T-cell (primary cell): ENCODE data around the gene SLC25A42. TPM values are rescaled to one million over a fixed set of nuclear protein-coding genes. Genes with fewer than 3 reads are reported as not detected.

Experiments
- ATAC-seq, 4 experiments: fragments of 200-7000 bp in 3 of 4; fragments of 150-1000 bp in 1 of 4; cut with Tn5 transposase; replicated peaks in 1 of 4; 1 replicate in 3 of 4; 2 replicates in 1 of 4; pipeline ENCODE4 v1.10.0; 2021; ENCODE audit warnings: moderate library complexity in 3 of 4, mild to moderate bottlenecking in 2 of 4, moderate number of reproducible peaks in 1 of 4
- CTCF ChIA-PET, 2 donors: fragments of 300-600 bp; sonication (Branson Sonifier 250); formaldehyde crosslinking; loops; one replicate each; lab custom pipeline; 2022; ENCODE audit warnings: antibody characterized with exemption in 2 of 2; lab: Charles Lee
- POLR2A ChIA-PET, 2 donors: fragments of 300-600 bp; sonication (Branson Sonifier 250); formaldehyde crosslinking; loops; one replicate each; lab custom pipeline; 2022; ENCODE audit warnings: antibody characterized with exemption in 2 of 2; lab: Charles Lee
- DNase-seq, 35 experiments: peaks; one replicate each; pipeline versions ENCODE4 v3.0.0 to v3.0.0-alpha.2; 2013 to 2023
- H3K27ac ChIP-seq: one replicate; pipeline ENCODE4 v1.5.1; 2013; ENCODE audit warnings: low read length
- H3K27me3 ChIP-seq, 2 experiments: replicated peaks in 1 of 2; 1 replicate in 1 of 2; 2 replicates in 1 of 2; pipeline versions ENCODE4 v1.6.1 to v1.7.0; 2013; ENCODE audit warnings: low read length in 1 of 2, mixed read lengths in 1 of 2; ENCODE audit not compliant: control insufficient read depth in 2 of 2, insufficient read depth in 2 of 2; ENCODE audit errors: extremely low read depth in 1 of 2
- H3K36me3 ChIP-seq, 2 donors: 1 replicate in 1 of 2; 2 replicates in 1 of 2; pipeline versions ENCODE4 v1.6.1 to v1.7.0; 2013; ENCODE audit warnings: low read length in 1 of 2; ENCODE audit not compliant: control insufficient read depth in 2 of 2, insufficient read depth in 1 of 2; ENCODE audit errors: extremely low read depth in 1 of 2
- H3K4me1 ChIP-seq, 2 experiments: 1 replicate in 1 of 2; 2 replicates in 1 of 2; pipeline versions ENCODE4 v1.6.1 to v1.7.0; 2013; ENCODE audit warnings: low read length in 2 of 2, mixed read lengths in 1 of 2; ENCODE audit not compliant: insufficient read depth in 2 of 2, control insufficient read depth in 1 of 2; ENCODE audit errors: extremely low read depth in 1 of 2
- H3K4me3 ChIP-seq, 2 donors: 1 replicate in 1 of 2; 2 replicates in 1 of 2; pipeline versions ENCODE4 v1.5.1 to v1.7.0; 2013; ENCODE audit warnings: mild to moderate bottlenecking in 2 of 2, low read length in 1 of 2, moderate library complexity in 1 of 2; ENCODE audit not compliant: control insufficient read depth in 1 of 2; ENCODE audit errors: extremely low read depth in 1 of 2
- H3K9me3 ChIP-seq: 2 replicates; pipeline ENCODE4 v1.7.0; 2013
- H3K27ac Mint-ChIP-seq, 2 donors: one replicate each; pipeline ENCODE4 v1.8.0; 2020 to 2021; ENCODE audit warnings: mild to moderate bottlenecking in 2 of 2, mixed read lengths in 2 of 2
- H3K27me3 Mint-ChIP-seq, 2 donors: one replicate each; pipeline ENCODE4 v1.8.0; 2021 to 2022; ENCODE audit warnings: mixed read lengths in 2 of 2
- H3K36me3 Mint-ChIP-seq: one replicate; pipeline ENCODE4 v1.8.0; 2021; ENCODE audit warnings: mixed read lengths
- H3K4me1 Mint-ChIP-seq, 3 donors: one replicate each; pipeline ENCODE4 v1.8.0; 2020 to 2022; ENCODE audit warnings: mixed read lengths in 3 of 3, mild to moderate bottlenecking in 1 of 3
- H3K4me3 Mint-ChIP-seq, 3 donors: one replicate each; pipeline ENCODE4 v1.8.0; 2020 to 2022; ENCODE audit warnings: mild to moderate bottlenecking in 3 of 3, mixed read lengths in 3 of 3, moderate library complexity in 3 of 3
- H3K9me3 Mint-ChIP-seq, 3 donors: one replicate each; pipeline ENCODE4 v1.8.0; 2020 to 2022; ENCODE audit warnings: mixed read lengths in 3 of 3
- WGBS: methylation state at CpG from one replicate; pipeline ENCODE4 v1.1.5; 2013; ENCODE audit warnings: missing lambda C conversion rate; ENCODE audit not compliant: insufficient coverage; 5-methylcytosine and 5-hydroxymethylcytosine counted together
- total RNA-seq, 35 experiments: library from RNA in 6 of 35; stranded (reverse) in 6 of 35; fragments of 120-200 nt in 1 of 35; gene quantifications; one replicate each; pipeline versions ENCODE4 v1.2.1 to v1.2.4 and lab custom pipeline; 2013 to 2026

The SLC25A42 gene
- total RNA-seq, 5 donors from 2014 or later (not counting 1 experiment from before 2014, with no cell fraction given), result 24.9 to 35.0 (median 30.5) TPM

GRCh38 chr19:19026299-19026971 lies 37.4 kb upstream of the SLC25A42 start:
- peaks cover 38 to 44% (median 42%) of the 10 kb centered on the region in 3 donors for H3K4me1 Mint-ChIP-seq
- WGBS, result 90% methylated on average over 8 of the region's 10 CpGs
- Histone ChIP-seq H3K36me3 (peaks cover 17 to 70% of the 10 kb centered on the region in 2 donors), H3K27ac (no peak overlapping the region), H3K4me1 (peaks cover 6 to 9% of the 10 kb centered on the region in 2 experiments), H3K9me3 (no peaks in the 10 kb centered on the region), H3K27me3 (no peaks in the 10 kb centered on the region), H3K4me3 (no peak overlapping the region)
- ChIA-PET CTCF (no interaction called here), POLR2A (no interaction called here)
- peaks cover 45% of the 10 kb centered on the region for H3K36me3 Mint-ChIP-seq
- no peak overlapping the region for H3K27ac Mint-ChIP-seq
- no peak overlapping the region for H3K4me3 Mint-ChIP-seq
- DNase-seq, result no peak
- H3K27me3 Mint-ChIP-seq, result no peaks in the 10 kb centered on the region
- no peak for ATAC-seq
- no peaks in the 10 kb centered on the region for H3K9me3 Mint-ChIP-seq

- Histone ChIP-seq H3K27me3 (no peaks in the 10 kb centered on the region), H3K4me3 (no peak overlapping the region), H3K4me1 (peaks cover 11 to 17% of the 10 kb centered on the region in 2 experiments), H3K9me3 (no peaks in the 10 kb centered on the region), H3K27ac (no peak overlapping the region), H3K36me3 (peaks cover 17 to 69% of the 10 kb centered on the region in 2 donors)
- Mint-ChIP-seq H3K9me3 (no peaks in the 10 kb centered on the region), H3K27me3 (no peaks in the 10 kb centered on the region), H3K4me3 (no peak overlapping the region), H3K36me3 (peaks cover 45% of the 10 kb centered on the region), H3K27ac (no peak overlapping the region), H3K4me1 (peaks cover 42 to 45% (median 45%) of the 10 kb centered on the region in 3 donors)
- POLR2A ChIA-PET, result no interaction called here
- DNase-seq (no peak), ATAC-seq (no peak)
- CTCF ChIA-PET, result no interaction called here
- WGBS, result no CpG with 5 or more reads among the region's 4 CpGs
Measured at GRCh38 chr19:19027228-19027627, 36.6 kb upstream of the SLC25A42 start.

- Mint-ChIP-seq H3K27ac (no peak overlapping the region), H3K9me3 (no peaks in the 10 kb centered on the region), H3K4me1 (peaks cover 34 to 37% (median 37%) of the 10 kb centered on the region in 3 donors), H3K4me3 (no peak overlapping the region), H3K27me3 (no peaks in the 10 kb centered on the region), H3K36me3 (peaks cover 45% of the 10 kb centered on the region)
- Histone ChIP-seq H3K4me3 (no peak overlapping the region), H3K4me1 (peaks cover 7 to 19% of the 10 kb centered on the region in 2 experiments), H3K27me3 (no peaks in the 10 kb centered on the region), H3K27ac (no peak overlapping the region), H3K9me3 (no peaks in the 10 kb centered on the region), H3K36me3 (peaks cover 17 to 56% of the 10 kb centered on the region in 2 donors)
- DNase-seq, result no peak
- ATAC-seq, result no peak
- ChIA-PET POLR2A (no interaction called here), CTCF (no interaction called here)
- WGBS, result 100% methylated on average over 2 of the region's 9 CpGs
Measured at GRCh38 chr19:19028526-19028925, 35.3 kb upstream of the SLC25A42 start.

- H3K4me1 Mint-ChIP-seq, result peaks cover 35 to 51% (median 44%) of the 10 kb centered on the region in 3 donors
- Histone ChIP-seq H3K27me3 (no peaks in the 10 kb centered on the region), H3K9me3 (no peaks in the 10 kb centered on the region), H3K4me3 (no peak overlapping the region), H3K27ac (no peak overlapping the region), H3K36me3 (peaks cover 8 to 29% of the 10 kb centered on the region in 2 donors), H3K4me1 (peaks cover 12 to 31% of the 10 kb centered on the region in 2 experiments)
- peaks cover 24% of the 10 kb centered on the region for H3K36me3 Mint-ChIP-seq
- DNase-seq, result peak in 2 of 35 experiments; percentile 5 to 29
- H3K4me3 Mint-ChIP-seq, result peak overlapping the region; percentile 82 to 89 (median 89)
- H3K27me3 Mint-ChIP-seq, result no peaks in the 10 kb centered on the region
- H3K27ac Mint-ChIP-seq, result peak overlapping the region in 1 of 2 donors; percentile 79
- ChIA-PET POLR2A (no interaction called here), CTCF (interaction anchor here in 1 of 2 donors (0.7 kb wide), 1 partner anchor 20 kb away, joined by 4 read pairs; no protein-coding TSS in a partner anchor)
- 90% methylated on average over 2 of the region's 5 CpGs for WGBS
- no peak for ATAC-seq
- no peaks in the 10 kb centered on the region for H3K9me3 Mint-ChIP-seq
Measured at GRCh38 chr19:19031891-19032290, 31.9 kb upstream of the SLC25A42 start.

GRCh38 chr19:19032420-19033175 lies 31.2 kb upstream of the SLC25A42 start:
- peak overlapping the region; percentile 79 to 88 for H3K27ac Mint-ChIP-seq
- H3K27me3 Mint-ChIP-seq, result no peaks in the 10 kb centered on the region
- Histone ChIP-seq H3K27ac (no peak overlapping the region), H3K4me3 (peak overlapping the region; percentile 80 to 93), H3K27me3 (no peaks in the 10 kb centered on the region), H3K36me3 (peaks cover 8 to 23% of the 10 kb centered on the region in 2 donors), H3K9me3 (no peaks in the 10 kb centered on the region), H3K4me1 (peaks cover 12 to 31% of the 10 kb centered on the region in 2 experiments)
- WGBS, result 3% methylated on average over 21 of the region's 31 CpGs
- ChIA-PET POLR2A (no interaction called here), CTCF (interaction anchor here (0.7 kb wide), 2 partner anchors 20 to 189 kb away, joined by 3 to 4 read pairs; no protein-coding TSS in a partner anchor)
- peaks cover 18% of the 10 kb centered on the region for H3K36me3 Mint-ChIP-seq
- peak; percentile 40 to 93 (median 85) for DNase-seq
- peak overlapping the region; percentile 82 to 89 (median 89) for H3K4me3 Mint-ChIP-seq
- no peaks in the 10 kb centered on the region for H3K9me3 Mint-ChIP-seq
- peaks cover 28 to 45% (median 39%) of the 10 kb centered on the region in 3 donors for H3K4me1 Mint-ChIP-seq
- peak; percentile 13 to 65 (median 26) for ATAC-seq

- H3K4me3 ChIP-seq, result peak overlapping the region; percentile 80 to 93
- CTCF ChIA-PET, result interaction anchor here in 1 of 2 donors (0.7 kb wide), 1 partner anchor 189 kb away, joined by 3 read pairs; no protein-coding TSS in a partner anchor
- peaks cover 8 to 21% of the 10 kb centered on the region in 2 donors for H3K36me3 ChIP-seq
- H3K4me1 ChIP-seq, result peaks cover 12 to 27% of the 10 kb centered on the region in 2 experiments
- POLR2A ChIA-PET, result no interaction called here
- ATAC-seq, result no peak
- no peaks in the 10 kb centered on the region for H3K9me3 Mint-ChIP-seq
- peaks cover 23 to 43% (median 38%) of the 10 kb centered on the region in 3 donors for H3K4me1 Mint-ChIP-seq
- H3K27ac Mint-ChIP-seq, result peak overlapping the region in 1 of 2 donors; percentile 79
- H3K27me3 ChIP-seq, result no peaks in the 10 kb centered on the region
- peak overlapping the region; percentile 82 to 89 (median 89) for H3K4me3 Mint-ChIP-seq
- H3K36me3 Mint-ChIP-seq, result peaks cover 14% of the 10 kb centered on the region
- H3K27ac ChIP-seq, result no peak overlapping the region
- no peaks in the 10 kb centered on the region for H3K27me3 Mint-ChIP-seq
- no peaks in the 10 kb centered on the region for H3K9me3 ChIP-seq
- peak in 1 of 35 experiments; percentile 2 for DNase-seq
- 0% methylated on average over 32 of the region's 32 CpGs for WGBS
Measured at GRCh38 chr19:19033176-19033425, 30.7 kb upstream of the SLC25A42 start.
